GM12878 (cell line): ENCODE measurements around the gene ZNF385D. TPM values are rescaled to one million over a fixed set of nuclear protein-coding genes. Genes with fewer than 3 reads are reported as not detected.

Source experiments
- ATAC-seq: fragments of 200-7000 bp; cut with Tn5 transposase; 3 replicates; pipeline ENCODE4 v1.9.1; 2020; ENCODE audit warnings: mild to moderate bottlenecking, moderate library complexity
- BruUV-seq: library from RNA; stranded (reverse); fragments of 400-500 nt; replicated peaks from 2 replicates; lab custom pipeline; 2021; lab: Mats Ljungman, UMichigan
- CTCF ChIA-PET: fragments of 300-600 bp; sonication (Branson Sonifier 250); formaldehyde crosslinking; extraction: SDS; loops from one replicate; lab custom pipeline; 2021; ENCODE audit warnings: inconsistent platforms; lab: Yijun Ruan, JAX
- POLR2A ChIA-PET: fragments of 350-600 bp; formaldehyde crosslinking; extraction: SDS; loops from one replicate; lab custom pipeline; 2021; ENCODE audit warnings: inconsistent platforms; lab: Charles Lee
- RAD21 ChIA-PET: fragments of 300-600 bp; sonication (Branson Sonifier 250); formaldehyde crosslinking; loops from one replicate; lab custom pipeline; 2023; ENCODE audit warnings: antibody characterized with exemption; ENCODE audit not compliant: unreplicated experiment; lab: Charles Lee
- SMC1A ChIA-PET: fragments of 300-600 bp; sonication (Branson Sonifier 250); formaldehyde crosslinking; loops from one replicate; lab custom pipeline; 2023; ENCODE audit not compliant: unreplicated experiment, uncharacterized antibody; lab: Charles Lee
- DNase-seq: peaks from one replicate; pipeline ENCODE4 v3.0.0-alpha.2; 2011; ENCODE audit warnings: low read depth, low spot score
- FAIRE-seq: peaks from 3 replicates; lab custom pipeline; 2011; peaks lifted over from hg19 to GRCh38; lab: Jason Lieb, UNC
- H2AFZ ChIP-seq: 2 replicates; pipeline ENCODE4 v1.6.0; 2011; ENCODE audit warnings: low read depth, low read length, control low read depth; ENCODE audit not compliant: control insufficient read depth
- H3K27ac ChIP-seq: 2 replicates; pipeline ENCODE4 v1.5.1; 2011; ENCODE audit warnings: control low read depth; ENCODE audit not compliant: control insufficient read depth, insufficient read depth
- H3K27me3 ChIP-seq, 2 experiments: replicated peaks in 1 of 2; 2 replicates each; pipeline versions ENCODE4 v1.6.0 to v1.6.1; 2011; ENCODE audit warnings: low read length in 1 of 2; ENCODE audit not compliant: control insufficient read depth in 2 of 2, insufficient read depth in 2 of 2
- H3K36me3 ChIP-seq, 2 experiments: 2 replicates each; pipeline ENCODE4 v1.5.1; 2011; ENCODE audit warnings: low read length in 1 of 2; ENCODE audit not compliant: control insufficient read depth in 2 of 2, insufficient read depth in 2 of 2
- H3K4me1 ChIP-seq: 2 replicates; pipeline ENCODE4 v1.6.1; 2011; ENCODE audit warnings: mild to moderate bottlenecking, low read length, moderate library complexity, mixed read lengths; ENCODE audit not compliant: control insufficient read depth, insufficient read depth
- H3K4me2 ChIP-seq: 2 replicates; pipeline ENCODE4 v1.6.0; 2011; ENCODE audit warnings: control low read depth; ENCODE audit not compliant: control insufficient read depth, insufficient read depth
- H3K4me3 ChIP-seq: fragments of 200-600 bp; sonication (generic); 2 replicates; pipeline ENCODE4 v1.5.1; 2016
- H3K79me2 ChIP-seq: 2 replicates; pipeline ENCODE4 v1.6.0; 2011; ENCODE audit warnings: low read length; ENCODE audit not compliant: control insufficient read depth, insufficient read depth
- H3K9ac ChIP-seq: 2 replicates; pipeline ENCODE4 v1.8.0; 2011; ENCODE audit warnings: low read length, control low read depth, mixed read lengths; ENCODE audit not compliant: control insufficient read depth, insufficient read depth
- H3K9me3 ChIP-seq: replicated peaks from 3 replicates; pipeline ENCODE4 v1.5.1; 2011; ENCODE audit warnings: mild to moderate bottlenecking, low read length; ENCODE audit not compliant: control insufficient read depth, insufficient read depth
- H4K20me1 ChIP-seq: 2 replicates; pipeline ENCODE4 v1.6.0; 2011; ENCODE audit not compliant: control insufficient read depth, insufficient read depth
- ASH2L ChIP-seq: fragments of 300-600, 200-600 bp; sonication (generic); IDR thresholded peaks from 2 replicates; pipeline ENCODE4 v1.6.1; 2017; ENCODE audit warnings: low read depth, mild to moderate bottlenecking, borderline replicate concordance
- BCL11A ChIP-seq: IDR thresholded peaks from 2 replicates; pipeline ENCODE4 v1.6.1; 2011; ENCODE audit warnings: low read depth, low read length
- CBX3 ChIP-seq: fragments of 200-600 bp; sonication (generic); IDR thresholded peaks from 2 replicates; pipeline ENCODE4 v1.6.1; 2016; ENCODE audit warnings: low read depth, borderline replicate concordance
- CTCF ChIP-seq, 3 experiments: IDR thresholded peaks in 2 of 3; conservative IDR thresholded peaks in 1 of 3; 2 replicates each; pipeline ENCODE4 v1.5.1; 2011; ENCODE audit warnings: low read depth in 3 of 3, low read length in 3 of 3, mild to moderate bottlenecking in 3 of 3, control low read depth in 2 of 3, moderate library complexity in 2 of 3, inconsistent platforms in 1 of 3, mixed read lengths in 1 of 3; ENCODE audit not compliant: control insufficient read depth in 2 of 3, insufficient read depth in 1 of 3; ENCODE audit errors: extremely low read depth in 1 of 3
- HDAC2 ChIP-seq: fragments of 200-600 bp; sonication (generic); IDR thresholded peaks from 2 replicates; pipeline ENCODE4 v1.6.1; 2017
- KLF5 ChIP-seq: fragments of 450-650 bp; IDR thresholded peaks from 2 replicates; pipeline ENCODE4 v1.6.1; 2014; ENCODE audit warnings: mild to moderate bottlenecking; ENCODE audit not compliant: partially characterized antibody
- MTA2 ChIP-seq: fragments of 450-650 bp; IDR thresholded peaks from 2 replicates; pipeline ENCODE4 v1.6.1; 2016; ENCODE audit warnings: low read depth, mild to moderate bottlenecking, moderate library complexity
- MYB ChIP-seq: fragments of 150-350 bp; IDR thresholded peaks from 2 replicates; pipeline ENCODE4 v1.6.1; 2014; ENCODE audit warnings: mild to moderate bottlenecking, low read depth, low read length, borderline replicate concordance
- NRF1 ChIP-seq: conservative IDR thresholded peaks from 2 replicates; pipeline ENCODE4 v1.6.1; 2011; ENCODE audit warnings: mild to moderate bottlenecking, low read depth, low read length, improper control_type of control experiment
- POLR2AphosphoS5 ChIP-seq: IDR thresholded peaks from 2 replicates; pipeline ENCODE4 v1.6.1; 2011; ENCODE audit warnings: mild to moderate bottlenecking, low read length, inconsistent platforms
- RB1 ChIP-seq: fragments of 450-650 bp; formaldehyde crosslinking; IDR thresholded peaks from 2 replicates; pipeline ENCODE4 v1.6.1; 2017; ENCODE audit warnings: mild to moderate bottlenecking, borderline replicate concordance
- RBBP5 ChIP-seq: fragments of 200-600 bp; sonication (generic); conservative IDR thresholded peaks from 2 replicates; pipeline ENCODE4 v1.6.1; 2016
- RCOR1 ChIP-seq: conservative IDR thresholded peaks from 2 replicates; pipeline ENCODE4 v1.6.1; 2012; ENCODE audit warnings: low read depth, low read length, improper control_type of control experiment
- RELB ChIP-seq: fragments of 450-650 bp; IDR thresholded peaks from 2 replicates; pipeline ENCODE4 v1.6.1; 2017; ENCODE audit warnings: low read depth, mild to moderate bottlenecking, moderate library complexity
- SMC3 ChIP-seq: IDR thresholded peaks from 2 replicates; pipeline ENCODE4 v1.6.1; 2011; ENCODE audit warnings: low read length, improper control_type of control experiment, borderline replicate concordance
- SP1 ChIP-seq: IDR thresholded peaks from one replicate; pipeline ENCODE4 v1.6.1; 2011; ENCODE audit warnings: low read depth, low read length
- TBL1XR1 ChIP-seq: IDR thresholded peaks from 2 replicates; pipeline ENCODE4 v1.6.1; 2012; ENCODE audit warnings: low read depth, low read length, improper control_type of control experiment
- TCF7 ChIP-seq: IDR thresholded peaks from 2 replicates; pipeline ENCODE4 v1.6.1; 2014; ENCODE audit warnings: antibody characterized with exemption, borderline replicate concordance
- WGBS: methylation state at CpG from one replicate; pipeline ENCODE4 v1.1.6; 2016; ENCODE audit warnings: low lambda C conversion rate; ENCODE audit not compliant: insufficient replicate concordance, insufficient coverage; ENCODE audit errors: missing lambda C conversion rate; 5-methylcytosine and 5-hydroxymethylcytosine counted together
- in situ Hi-C: fragments of 300-500 bp; cut with MboI; formaldehyde crosslinking; loops from 9 replicates; pipeline ENCODE4 v1.14.3; 2018; ENCODE audit warnings: mixed read lengths
- intact Hi-C: fragments of 100-400 bp; cut with micrococcal nuclease; formaldehyde crosslinking; loops from one replicate; pipeline ENCODE4 v1.14.2; 2022; ENCODE audit not compliant: unreplicated experiment
- polyA plus RNA-seq, 11 experiments: library from polyadenylated mRNA; depleted of rRNA in 4 of 11; unstranded in 6 of 11; stranded (reverse) in 5 of 11; fragments of >200 nt; fragmentation: Nextera tagmentation in 4 of 11; fragmentation: Illumina TruSeq in 1 of 11; extraction: Ambion mirVana in 4 of 11; extraction: Trizol in 1 of 11; gene quantifications; 1 replicate in 1 of 11; 2 replicates in 10 of 11; pipeline versions ENCODE4 v1.2.1 to v1.2.3, GENCODE V29; 2011 to 2016; ENCODE audit warnings: inconsistent platforms in 2 of 11, missing spikeins in 2 of 11, low read depth in 1 of 11
- total RNA-seq, 4 experiments: library from RNA; depleted of rRNA in 3 of 4; stranded (reverse); fragments of >200 nt in 3 of 4; fragmentation: Illumina TruSeq in 1 of 4; extraction: Trizol in 1 of 4; gene quantifications; 2 replicates each; pipeline versions ENCODE4 v1.2.1 to v1.2.3, GENCODE V29; 2013 to 2021

The ZNF385D gene
- total and polyA plus RNA-seq, 10 of the 15 experiments (the other 5 are each of a cell fraction or from before 2014, with no cell fraction given): 0.01 to 0.62 (median 0.18) TPM; not detected in 5

GRCh38 chr3:21662403-21662802 is 88.6 kb downstream of the ZNF385D start:
- Histone ChIP-seq H3K27ac (no peak overlapping the region), H3K9me3 (no peaks in the 10 kb centered on the region), H3K79me2 (no peaks in the 10 kb centered on the region)
- SMC1A ChIA-PET: no interaction called here
- no peak for ATAC-seq
- POLR2A ChIA-PET: no interaction called here
- no peak for TF ChIP-seq NRF1
- no peak for TF ChIP-seq MTA2
- no peak for TF ChIP-seq KLF5
- TF ChIP-seq HDAC2: no peak
- no peak for TF ChIP-seq BCL11A
- TF ChIP-seq, all 136 proteins: peak for 0
- FAIRE-seq (no peak), DNase-seq (no peak)
- H3K36me3 ChIP-seq: no peaks in the 10 kb centered on the region
- no peak overlapping the region for H2AFZ ChIP-seq
- H4K20me1 ChIP-seq: no peaks in the 10 kb centered on the region
- RAD21 ChIA-PET: no interaction called here
- H3K4me1 ChIP-seq: no peaks in the 10 kb centered on the region
- no TSS peak for BruUV-seq
- in situ Hi-C loops: no loop called here
- CTCF ChIA-PET: interaction anchor here (0.6 kb wide), 1 partner anchor 319 kb away, joined by 3 read pairs; no protein-coding TSS in a partner anchor
- intact Hi-C loops: no loop called here
- H3K4me3 ChIP-seq: no peak overlapping the region
- no peaks in the 10 kb centered on the region for H3K27me3 ChIP-seq
- H3K9ac ChIP-seq: no peak overlapping the region
- no peak overlapping the region for H3K4me2 ChIP-seq
- WGBS: 25% methylated on average over 2 of the region's 2 CpGs

GRCh38 chr3:21654662-21655061 is 96.3 kb downstream of the ZNF385D start:
- CTCF ChIA-PET: no interaction called here
- intact Hi-C loops (no loop called here), in situ Hi-C loops (no loop called here)
- no peak for DNase-seq
- Histone ChIP-seq H3K4me3 (no peak overlapping the region), H3K36me3 (no peaks in the 10 kb centered on the region), H3K79me2 (no peaks in the 10 kb centered on the region)
- FAIRE-seq: no peak
- TF ChIP-seq MYB (no peak), TBL1XR1 (no peak), CTCF (IDR thresholded peaks at IDR 0.05 in 2 of 3, conservative IDR thresholded peaks at IDR 0.05 in 1 of 3; ENCODE audit: control insufficient read depth in 2 of 3, extremely low read depth in 1 of 3, insufficient read depth in 1 of 3, low read depth in 3 of 3, low read length in 3 of 3) (no peak), SP1 (no peak), RCOR1 (no peak), RB1 (no peak), CBX3 (no peak), RBBP5 (no peak), TCF7 (no peak), ASH2L (no peak), RELB (no peak), POLR2AphosphoS5 (no peak), SMC3 (no peak)
- TF ChIP-seq, all 136 proteins: peak for 0
- BruUV-seq: no TSS peak
- no peaks in the 10 kb centered on the region for H4K20me1 ChIP-seq
- H3K9ac ChIP-seq: no peak overlapping the region
- ChIA-PET SMC1A (no interaction called here), POLR2A (no interaction called here), RAD21 (no interaction called here)
- no peak overlapping the region for H3K27ac ChIP-seq
- H2AFZ ChIP-seq: no peak overlapping the region
- no peaks in the 10 kb centered on the region for H3K9me3 ChIP-seq
- H3K4me2 ChIP-seq: no peak overlapping the region
- H3K27me3 ChIP-seq: no peaks in the 10 kb centered on the region
- WGBS: 0% methylated on average over 1 of the region's 1 CpG
- no peaks in the 10 kb centered on the region for H3K4me1 ChIP-seq
- no peak for ATAC-seq
